ENCODE data around the gene FADS1. TPM values are rescaled to one million over a fixed set of nuclear protein-coding genes. Genes with fewer than 3 reads are reported as not detected.
A peak's percentile ranks its signal among the peaks of the same experiment; 100 is the strongest.

FADS1 gene
- 10 to 100 TPM; 38.8 to 63.7 (median 53.2) TPM for total RNA-seq

DNA sequence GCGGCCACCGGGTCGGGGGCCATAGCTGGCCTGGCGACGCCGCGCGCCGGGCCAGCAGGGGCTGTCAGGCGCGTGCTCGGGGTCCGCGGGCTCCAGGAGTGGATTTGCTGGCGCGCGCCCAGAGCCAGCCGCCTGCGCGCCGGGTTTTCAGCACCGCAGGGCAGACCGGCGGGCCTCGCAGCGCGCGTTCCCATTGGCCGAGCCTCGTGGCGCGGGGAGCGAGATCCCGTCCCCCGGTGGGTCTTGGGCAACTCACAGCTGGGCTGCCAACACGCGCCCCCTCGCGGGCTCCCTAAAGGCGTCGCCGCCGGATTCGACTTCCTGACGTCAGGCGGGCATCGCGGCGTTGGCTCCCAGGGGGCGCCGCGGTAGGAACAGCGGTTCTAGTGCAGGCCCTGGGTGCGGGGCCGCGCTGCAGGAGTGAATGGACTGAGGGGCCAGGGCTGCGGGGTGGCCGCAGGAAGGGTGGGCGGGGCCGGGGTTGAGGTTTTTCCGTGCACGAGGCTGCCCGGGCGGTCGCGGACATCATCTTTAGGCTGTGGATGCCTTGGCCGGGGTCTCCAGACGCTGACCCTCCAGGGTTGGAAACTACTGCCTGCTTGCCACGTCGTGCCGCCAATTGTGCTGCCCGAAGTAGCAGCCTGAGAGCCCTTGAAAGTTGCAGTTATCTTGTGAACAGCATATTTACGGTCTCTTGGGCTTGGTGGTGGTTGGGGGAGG is at the start of gene FADS1:
Gene FADS1, minus strand, starts transcription at position 268 of the 720 bp plus-strand sequence. Its CDS starts 74 bp downstream, at position 194.
- Histone ChIP-seq H3K4me1 (peaks cover 5 to 27% (median 10%) of the 10 kb centered on the region in 4 donors), H3K27me3 (no peaks in the 10 kb centered on the region), H3K36me3 (peaks cover 2 to 11% (median 9%) of the 10 kb centered on the region in 4 donors), H3K27ac (peak within 1 kb of the TSS; percentile 97 to 99 (median 98)), H3K9me3 (no peaks in the 10 kb centered on the region), H3K4me3 (peak within 1 kb of the TSS; percentile 53 to 84 (median 72))
- TF ChIP-seq POLR2AphosphoS5 (IDR thresholded peaks at IDR 0.05) (peak; percentile 66 to 73), EP300 (IDR thresholded peaks at IDR 0.05) (peak in 1 of 4 donors; percentile 39), CTCF (IDR thresholded peaks at IDR 0.05) (peak; percentile 55 to 84 (median 63)), POLR2A (IDR thresholded peaks at IDR 0.05) (peak in 2 of 4 donors; percentile 66 to 76)
- 1 to 5% methylated on average over 13 to 15 of the region's 73 CpGs for WGBS, 2 donors
- DNase-seq: peak; percentile 96 to 97
- peak; percentile 76 for ATAC-seq (ENCODE audit: low FRiP score in 2 of 2)

- 83 to 90% methylated on average over 9 to 18 of the region's 18 CpGs for WGBS, 2 donors
- Histone ChIP-seq H3K9me3 (no peaks in the 10 kb centered on the region), H3K4me3 (no peak overlapping the region), H3K36me3 (peaks cover 0 to 38% (median 14%) of the 10 kb centered on the region in 4 donors), H3K27me3 (no peaks in the 10 kb centered on the region), H3K27ac (no peak overlapping the region), H3K4me1 (peaks cover 0 to 6% (median 4%) of the 10 kb centered on the region in 4 donors)
- no peak for ATAC-seq (ENCODE audit: low FRiP score in 2 of 2)
- DNase-seq: no peak
- no peak for TF ChIP-seq POLR2AphosphoS5 (IDR thresholded peaks at IDR 0.05)
- no peak for TF ChIP-seq EP300 (IDR thresholded peaks at IDR 0.05)
- TF ChIP-seq POLR2A (IDR thresholded peaks at IDR 0.05): no peak
- no peak for TF ChIP-seq CTCF (IDR thresholded peaks at IDR 0.05)
These were observed 49.6 kb upstream of the FADS1 start for GRCh38 chr11:61866231-61866957.

GRCh38 chr11:61864814-61865775 is 48.3 kb upstream of the FADS1 start:
- no peak for ATAC-seq (ENCODE audit: low FRiP score in 2 of 2)
- H3K27me3 ChIP-seq: no peaks in the 10 kb centered on the region
- H3K4me1 ChIP-seq: no peaks in the 10 kb centered on the region
- TF ChIP-seq CTCF (IDR thresholded peaks at IDR 0.05): no peak
- TF ChIP-seq POLR2AphosphoS5 (IDR thresholded peaks at IDR 0.05): no peak
- no peak for TF ChIP-seq POLR2A (IDR thresholded peaks at IDR 0.05)
- no peak for TF ChIP-seq EP300 (IDR thresholded peaks at IDR 0.05)
- no peak overlapping the region for H3K4me3 ChIP-seq
- DNase-seq: no peak
- WGBS, 2 donors: 90 to 97% methylated on average over 10 to 17 of the region's 20 CpGs
- H3K36me3 ChIP-seq: peaks cover 0 to 45% (median 16%) of the 10 kb centered on the region in 4 donors
- H3K27ac ChIP-seq: no peak overlapping the region
- H3K9me3 ChIP-seq: no peaks in the 10 kb centered on the region

DNA sequence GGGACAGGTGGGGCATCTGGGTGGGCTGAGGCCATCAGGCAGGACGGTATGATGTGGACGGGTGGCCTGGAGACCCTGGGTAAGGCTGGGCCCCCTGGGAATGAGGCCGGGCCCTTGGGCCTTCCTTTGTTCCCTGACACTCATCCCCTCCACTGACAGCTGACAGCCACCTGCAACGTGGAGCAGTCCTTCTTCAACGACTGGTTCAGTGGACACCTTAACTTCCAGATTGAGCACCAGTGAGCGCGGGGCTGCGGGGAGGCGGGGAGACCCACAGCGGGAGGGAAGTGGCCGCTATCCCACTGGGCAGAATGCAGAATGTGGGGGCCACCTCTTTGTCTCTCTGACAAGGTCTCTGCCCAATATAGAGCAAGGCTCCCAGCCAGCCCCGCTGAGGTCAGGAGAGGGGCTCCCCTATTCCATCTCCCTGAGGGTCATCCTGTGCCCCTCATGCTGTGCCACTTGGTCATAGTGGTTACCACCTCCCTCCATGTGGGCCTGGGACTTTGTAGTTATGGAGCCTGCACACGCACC is 46.8 kb upstream of the FADS1 start:
- H3K36me3 ChIP-seq: peaks cover 0 to 53% (median 24%) of the 10 kb centered on the region in 4 donors
- H3K9me3 ChIP-seq: no peaks in the 10 kb centered on the region
- no peak overlapping the region for H3K27ac ChIP-seq
- no peak overlapping the region for H3K4me3 ChIP-seq
- WGBS, 2 donors: 96 to 100% methylated on average over 8 to 10 of the region's 13 CpGs
- TF ChIP-seq CTCF (IDR thresholded peaks at IDR 0.05) (no peak), EP300 (IDR thresholded peaks at IDR 0.05) (no peak), POLR2AphosphoS5 (IDR thresholded peaks at IDR 0.05) (no peak), POLR2A (IDR thresholded peaks at IDR 0.05) (no peak)
- no peak for ATAC-seq (ENCODE audit: low FRiP score in 2 of 2)
- H3K4me1 ChIP-seq: no peaks in the 10 kb centered on the region
- no peaks in the 10 kb centered on the region for H3K27me3 ChIP-seq
- no peak for DNase-seq
